ENCODE data around the gene PHF21A. TPM values are rescaled to one million over a fixed set of nuclear protein-coding genes. Genes with fewer than 3 reads are reported as not detected.

Gene PHF21A
- total and polyA plus RNA-seq, 2 donors (not counting 3 experiments of a cell fraction or from before 2014, with no cell fraction given): 14.1 to 30.5 TPM

DNA sequence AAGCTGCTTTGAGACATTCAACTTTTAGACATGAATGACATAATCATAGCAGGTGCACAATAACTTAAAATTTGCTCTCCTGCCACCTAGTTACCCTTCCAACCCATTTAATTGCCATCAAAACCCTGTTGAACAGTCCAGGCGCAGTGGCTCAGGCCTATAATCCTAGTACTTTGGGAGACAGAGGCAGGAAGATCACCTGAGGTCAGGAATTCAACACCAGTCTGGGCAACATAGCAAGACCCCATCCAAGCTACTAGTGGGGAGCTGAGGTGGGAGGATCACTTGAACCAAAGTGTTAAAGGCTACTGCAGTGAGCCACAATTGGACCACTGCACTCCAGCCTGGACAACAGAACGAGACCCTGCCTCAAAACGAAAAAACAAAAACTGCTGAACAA, 4.0 kb upstream of the PHF21A start:
- dilution Hi-C loops (cut with MboI; ENCODE audit: extremely low pct_ligation_motif_present, low sequenced_read_pairs) (no loop called here), intact Hi-C loops (cut with micrococcal nuclease) (no loop called here)
- Histone ChIP-seq H3K9me3 (replicated peaks; ENCODE audit: control insufficient read depth, insufficient read depth, low read length) (no peaks in the 10 kb centered on the region), H3K27ac (ENCODE audit: insufficient read depth, low read depth, low read length) (no peak overlapping the region), H3K4me1 (ENCODE audit: control insufficient read depth, extremely low read depth, insufficient read depth, low read length) (peaks cover 5% of the 10 kb centered on the region), H4K20me1 (replicated peaks; ENCODE audit: control insufficient read depth, extremely low read depth, insufficient read depth, low read length) (no peaks in the 10 kb centered on the region), H3K9me1 (replicated peaks; ENCODE audit: control insufficient read depth, extremely low read depth, insufficient read depth, low read length) (no peaks in the 10 kb centered on the region), H3K79me2 (ENCODE audit: control insufficient read depth, insufficient read depth, low read length) (no peaks in the 10 kb centered on the region), H3K9ac (replicated peaks; ENCODE audit: extremely low read depth, insufficient read depth, low read length) (no peak overlapping the region), H3K36me3 (ENCODE audit: control insufficient read depth in 2 of 2, extremely low read depth in 1 of 2, insufficient read depth in 2 of 2, low read length in 2 of 2) (no peaks in the 10 kb centered on the region), H3K27me3 (ENCODE audit: control insufficient read depth in 2 of 2, insufficient read depth in 2 of 2, low read length in 2 of 2) (no peaks in the 10 kb centered on the region), H3K4me3 (replicated peaks in 1 of 3; ENCODE audit: insufficient read depth in 1 of 3, low read depth in 1 of 3, low read length in 3 of 3) (no peak overlapping the region), H3K4me2 (ENCODE audit: insufficient read depth, low read length) (no peak overlapping the region), H2AFZ (ENCODE audit: low read depth, low read length) (no peak overlapping the region)
- no TSS peak for BruUV-seq (replicated peaks)
- POLR2A ChIA-PET: no interaction called here
- CTCF ChIA-PET: no interaction called here
- FAIRE-seq (peak; percentile 4), DNase-seq (ENCODE audit: low read depth, low spot score) (no peak)
- TF ChIP-seq MAX (IDR thresholded peaks at IDR 0.05; ENCODE audit: insufficient read depth, insufficient read length) (no peak), POLR2A (IDR thresholded peaks at IDR 0.05; ENCODE audit: low read depth, low read length) (no peak)

- Histone ChIP-seq H3K4me2 (ENCODE audit: insufficient read depth, low read length) (peak overlapping the region; percentile 94), H3K4me3 (replicated peaks in 1 of 3; ENCODE audit: insufficient read depth in 1 of 3, low read depth in 1 of 3, low read length in 3 of 3) (peak overlapping the region in 1 of 3 experiments; percentile 92), H3K27ac (ENCODE audit: insufficient read depth, low read depth, low read length) (no peak overlapping the region), H3K79me2 (ENCODE audit: control insufficient read depth, insufficient read depth, low read length) (peaks cover 6% of the 10 kb centered on the region), H3K36me3 (ENCODE audit: control insufficient read depth in 2 of 2, extremely low read depth in 1 of 2, insufficient read depth in 2 of 2, low read length in 2 of 2) (no peaks in the 10 kb centered on the region), H3K9me1 (replicated peaks; ENCODE audit: control insufficient read depth, extremely low read depth, insufficient read depth, low read length) (no peaks in the 10 kb centered on the region), H3K27me3 (ENCODE audit: control insufficient read depth in 2 of 2, insufficient read depth in 2 of 2, low read length in 2 of 2) (no peaks in the 10 kb centered on the region), H3K9me3 (replicated peaks; ENCODE audit: control insufficient read depth, insufficient read depth, low read length) (no peaks in the 10 kb centered on the region), H3K4me1 (ENCODE audit: control insufficient read depth, extremely low read depth, insufficient read depth, low read length) (peaks cover 14% of the 10 kb centered on the region), H3K9ac (replicated peaks; ENCODE audit: extremely low read depth, insufficient read depth, low read length) (peak overlapping the region; percentile 86), H4K20me1 (replicated peaks; ENCODE audit: control insufficient read depth, extremely low read depth, insufficient read depth, low read length) (no peaks in the 10 kb centered on the region), H2AFZ (ENCODE audit: low read depth, low read length) (peak overlapping the region; percentile 37)
- DNase-seq (ENCODE audit: low read depth, low spot score) (peak; percentile 32), FAIRE-seq (no peak)
- peak; percentile 41 for TF ChIP-seq FOS (IDR thresholded peaks at IDR 0.05; ENCODE audit: borderline replicate concordance, insufficient read depth, low read length)
- TF ChIP-seq JUN (IDR thresholded peaks at IDR 0.05; ENCODE audit: borderline replicate concordance, insufficient read depth, insufficient read length, low read depth): peak; percentile 35
- no peak for TF ChIP-seq POLR2AphosphoS5 (IDR thresholded peaks at IDR 0.05; ENCODE audit: insufficient read depth, low read depth, low read length)
- no peak for TF ChIP-seq GATA2 (IDR thresholded peaks at IDR 0.05; ENCODE audit: insufficient read depth, insufficient read length, low read depth, low read length)
- TF ChIP-seq MYC (IDR thresholded peaks at IDR 0.05; ENCODE audit: low read depth, low read length): no peak
- TF ChIP-seq MAX (IDR thresholded peaks at IDR 0.05; ENCODE audit: insufficient read depth, insufficient read length): no peak
- TF ChIP-seq POLR2A (IDR thresholded peaks at IDR 0.05; ENCODE audit: low read depth, low read length): no peak
- TF ChIP-seq EZH2 (IDR thresholded peaks at IDR 0.05; ENCODE audit: borderline replicate concordance, low read depth, low read length, severe bottlenecking): no peak
- TF ChIP-seq, protein P1, sequence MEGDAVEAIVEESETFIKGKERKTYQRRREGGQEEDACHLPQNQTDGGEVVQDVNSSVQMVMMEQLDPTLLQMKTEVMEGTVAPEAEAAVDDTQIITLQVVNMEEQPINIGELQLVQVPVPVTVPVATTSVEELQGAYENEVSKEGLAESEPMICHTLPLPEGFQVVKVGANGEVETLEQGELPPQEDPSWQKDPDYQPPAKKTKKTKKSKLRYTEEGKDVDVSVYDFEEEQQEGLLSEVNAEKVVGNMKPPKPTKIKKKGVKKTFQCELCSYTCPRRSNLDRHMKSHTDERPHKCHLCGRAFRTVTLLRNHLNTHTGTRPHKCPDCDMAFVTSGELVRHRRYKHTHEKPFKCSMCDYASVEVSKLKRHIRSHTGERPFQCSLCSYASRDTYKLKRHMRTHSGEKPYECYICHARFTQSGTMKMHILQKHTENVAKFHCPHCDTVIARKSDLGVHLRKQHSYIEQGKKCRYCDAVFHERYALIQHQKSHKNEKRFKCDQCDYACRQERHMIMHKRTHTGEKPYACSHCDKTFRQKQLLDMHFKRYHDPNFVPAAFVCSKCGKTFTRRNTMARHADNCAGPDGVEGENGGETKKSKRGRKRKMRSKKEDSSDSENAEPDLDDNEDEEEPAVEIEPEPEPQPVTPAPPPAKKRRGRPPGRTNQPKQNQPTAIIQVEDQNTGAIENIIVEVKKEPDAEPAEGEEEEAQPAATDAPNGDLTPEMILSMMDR (IDR thresholded peaks at IDR 0.05; ENCODE audit: extremely low read depth in 1 of 2, insufficient read depth in 1 of 2, low read depth in 1 of 2, low read length in 2 of 2): no peak
- ChIA-PET CTCF (interaction anchor here (1.0 kb wide), 1 partner anchor 116 kb away, joined by 4 read pairs; no protein-coding TSS in a partner anchor), POLR2A (no interaction called here)
- dilution Hi-C loops (cut with MboI; ENCODE audit: extremely low pct_ligation_motif_present, low sequenced_read_pairs): no loop called here
- no TSS peak for BruUV-seq (replicated peaks)
- intact Hi-C loops (cut with micrococcal nuclease): loop anchor here (5.0 kb wide), 4 partner anchors 156 to 1089 kb away; partner anchors contain the start of gene DDB2
Observed at GRCh38 chr11:46122945-46123715, 1.9 kb upstream of the PHF21A start.

Measured in endothelial cell of umbilical vein (primary cell).